Hepatocyte (in vitro differentiated cells): Measurements from ENCODE around the gene CORIN. TPM values are rescaled to one million over a fixed set of nuclear protein-coding genes. Genes with fewer than 3 reads are reported as not detected.

Source experiments
- DNase-seq: peaks from one replicate; pipeline ENCODE4 v3.0.0-alpha.2; 2016; ENCODE audit warnings: low spot score
- H2AFZ ChIP-seq: fragments of 200-600 bp; sonication (generic); 2 replicates; pipeline ENCODE4 v1.6.0; 2016; ENCODE audit warnings: antibody characterized with exemption, mild to moderate bottlenecking
- H3K27ac ChIP-seq: fragments of 200-600 bp; sonication (generic); 2 replicates; pipeline ENCODE4 v1.5.1; 2016; ENCODE audit warnings: mild to moderate bottlenecking
- H3K27me3 ChIP-seq: fragments of 200-600 bp; sonication (generic); 2 replicates; pipeline ENCODE4 v1.6.1; 2016
- H3K36me3 ChIP-seq: fragments of 200-600 bp; sonication (generic); replicated peaks from 2 replicates; pipeline ENCODE4 v1.5.1; 2016; ENCODE audit warnings: low read depth; ENCODE audit not compliant: insufficient read depth
- H3K4me1 ChIP-seq: fragments of 200-600 bp; sonication (generic); 2 replicates; pipeline ENCODE4 v1.5.1; 2016; ENCODE audit warnings: mild to moderate bottlenecking, moderate library complexity; ENCODE audit not compliant: insufficient read depth
- H3K4me2 ChIP-seq: fragments of 200-600 bp; sonication (generic); 2 replicates; pipeline ENCODE4 v1.6.0; 2016
- H3K4me3 ChIP-seq: fragments of 200-600 bp; sonication (generic); 2 replicates; pipeline ENCODE4 v1.5.1; 2016; ENCODE audit warnings: mild to moderate bottlenecking
- H3K79me2 ChIP-seq: fragments of 200-600 bp; sonication (generic); 2 replicates; pipeline ENCODE4 v1.6.0; 2017; ENCODE audit warnings: mild to moderate bottlenecking
- H3K9me2 ChIP-seq: fragments of 200-600 bp; sonication (generic); replicated peaks from 2 replicates; pipeline ENCODE4 v1.6.0; 2017; ENCODE audit warnings: mild to moderate bottlenecking; ENCODE audit not compliant: insufficient read depth
- H3K9me3 ChIP-seq: fragments of 200-600 bp; sonication (generic); 2 replicates; pipeline ENCODE4 v1.5.1; 2016; ENCODE audit warnings: low read depth, mild to moderate bottlenecking
- H4K20me1 ChIP-seq: fragments of 200-600 bp; sonication (generic); 2 replicates; pipeline ENCODE4 v1.6.0; 2016; ENCODE audit warnings: mild to moderate bottlenecking; ENCODE audit not compliant: insufficient read depth, poor library complexity, severe bottlenecking
- CTCF ChIP-seq: fragments of 200-600 bp; sonication (generic); IDR thresholded peaks from 2 replicates; pipeline ENCODE4 v1.5.1; 2016; ENCODE audit warnings: antibody characterized with exemption, mild to moderate bottlenecking; ENCODE audit not compliant: poor library complexity
- EZH2 ChIP-seq: fragments of 200-600 bp; sonication (generic); IDR thresholded peaks from 2 replicates; pipeline ENCODE4 v1.6.1; 2016; ENCODE audit warnings: antibody characterized with exemption, mild to moderate bottlenecking, borderline replicate concordance
- EZH2phosphoT487 ChIP-seq: fragments of 200-600 bp; sonication (generic); IDR thresholded peaks from one replicate; pipeline ENCODE4 v1.6.1; 2018; ENCODE audit warnings: antibody characterized with exemption, mild to moderate bottlenecking, low read depth, moderate library complexity; ENCODE audit not compliant: unreplicated experiment, severe bottlenecking
- WGBS: methylation state at CpG from one replicate; pipeline ENCODE4 v1.1.6; 2016; ENCODE audit warnings: low lambda C conversion rate; ENCODE audit errors: missing lambda C conversion rate; 5-methylcytosine and 5-hydroxymethylcytosine counted together
- polyA plus RNA-seq: library from polyadenylated mRNA; unstranded; fragments of >200 nt; fragmentation: Nextera tagmentation; extraction: Ambion mirVana; gene quantifications from 2 replicates; pipeline ENCODE4 v1.2.1, GENCODE V29; 2016
- total RNA-seq: library from RNA; depleted of rRNA; stranded (reverse); fragments of >200 nt; gene quantifications from 2 replicates; pipeline ENCODE4 v1.2.3, GENCODE V29; 2014

The CORIN gene
- total and polyA plus RNA-seq, 2 experiments from 2014 or later: 0.13 to 0.40 TPM

- no peak overlapping the region for H2AFZ ChIP-seq
- no peak overlapping the region for H3K4me2 ChIP-seq
- no peaks in the 10 kb centered on the region for H3K4me1 ChIP-seq
- TF ChIP-seq EZH2phosphoT487: no peak
- no peak for TF ChIP-seq CTCF
- TF ChIP-seq EZH2: no peak
- no peak overlapping the region for H3K4me3 ChIP-seq
- no peaks in the 10 kb centered on the region for H4K20me1 ChIP-seq
- 90% methylated on average over 3 of the region's 3 CpGs for WGBS
- no peaks in the 10 kb centered on the region for H3K9me3 ChIP-seq
- H3K79me2 ChIP-seq: no peaks in the 10 kb centered on the region
- no peaks in the 10 kb centered on the region for H3K36me3 ChIP-seq
- DNase-seq: no peak
- no peaks in the 10 kb centered on the region for H3K9me2 ChIP-seq
- H3K27me3 ChIP-seq: no peaks in the 10 kb centered on the region
- H3K27ac ChIP-seq: no peak overlapping the region
Measured at GRCh38 chr4:47654972-47655693, 182.7 kb downstream of the CORIN start.

GRCh38 chr4:47652092-47652491, 185.8 kb downstream of the CORIN start:
- Histone ChIP-seq H3K4me3 (no peak overlapping the region), H3K9me2 (no peaks in the 10 kb centered on the region), H4K20me1 (no peaks in the 10 kb centered on the region), H3K4me1 (no peaks in the 10 kb centered on the region), H3K9me3 (no peaks in the 10 kb centered on the region), H2AFZ (no peak overlapping the region), H3K36me3 (no peaks in the 10 kb centered on the region), H3K79me2 (no peaks in the 10 kb centered on the region), H3K4me2 (no peak overlapping the region), H3K27ac (no peak overlapping the region), H3K27me3 (no peaks in the 10 kb centered on the region)
- 62% methylated on average over 2 of the region's 2 CpGs for WGBS
- no peak for DNase-seq
- no peak for TF ChIP-seq EZH2
- TF ChIP-seq CTCF: no peak
- no peak for TF ChIP-seq EZH2phosphoT487

GRCh38 chr4:47651231-47651630, 186.6 kb downstream of the CORIN start:
- no peak overlapping the region for H3K4me2 ChIP-seq
- no peaks in the 10 kb centered on the region for H4K20me1 ChIP-seq
- no peaks in the 10 kb centered on the region for H3K4me1 ChIP-seq
- H3K4me3 ChIP-seq: no peak overlapping the region
- no peaks in the 10 kb centered on the region for H3K79me2 ChIP-seq
- DNase-seq: no peak
- no peaks in the 10 kb centered on the region for H3K27me3 ChIP-seq
- WGBS: 80% methylated on average over 3 of the region's 3 CpGs
- TF ChIP-seq EZH2phosphoT487 (no peak), EZH2 (no peak), CTCF (no peak)
- H3K27ac ChIP-seq: no peak overlapping the region
- H2AFZ ChIP-seq: no peak overlapping the region
- H3K9me2 ChIP-seq: no peaks in the 10 kb centered on the region
- H3K9me3 ChIP-seq: no peaks in the 10 kb centered on the region
- H3K36me3 ChIP-seq: no peaks in the 10 kb centered on the region
